ENCODE results near the gene SCARB1. TPM values are rescaled to one million over a fixed set of nuclear protein-coding genes. Genes with fewer than 3 reads are reported as not detected.

SCARB1 gene
- total RNA-seq, 1 experiment from 2014 or later, result 359 TPM

GRCh38 chr12:124910561-124911478, 47.2 kb upstream of the SCARB1 start:
- TF ChIP-seq POLR2AphosphoS5 (IDR thresholded peaks at IDR 0.05; ENCODE audit: low read depth, low read length) (peak; percentile 85), SIN3A (IDR thresholded peaks at IDR 0.05; ENCODE audit: borderline replicate concordance, insufficient read depth, low read depth, low read length) (0 out of 2 replicates have a peak, but pooled peaks have one; percentile 65), TCF7L2 (IDR thresholded peaks at IDR 0.05; ENCODE audit: low read depth, low read length) (no peak; the same call in 1 of the 2 replicates), REST (IDR thresholded peaks at IDR 0.05; ENCODE audit: insufficient read depth in 1 of 2, low read depth in 2 of 2, low read length in 1 of 2) (no peak), CTCF (IDR thresholded peaks at IDR 0.05) (no peak)
- H3K4me1 ChIP-seq (ENCODE audit: control insufficient read depth, insufficient read depth, low read length), result peaks cover 29% of the 10 kb centered on the region
- CTCF ChIA-PET, result no interaction called here
- intact Hi-C loops (cut with micrococcal nuclease; ENCODE audit: unreplicated experiment), result no loop called here
- POLR2A ChIA-PET, result interaction anchor here (0.6 to 2.1 kb wide), 5 partner anchors 8 to 369 kb away, joined by 3 to 14 read pairs (median 5); no protein-coding TSS in a partner anchor
- H3K4me3 ChIP-seq (ENCODE audit: low read depth in 2 of 2, low read length in 2 of 2), result peak overlapping the region; percentile 29 to 52
- in situ Hi-C loops (cut with HindIII; ENCODE audit: low pct_unique_long_range_greater_than_20kb, low sequenced_read_pairs), result no loop called here
- no TSS peak for BruUV-seq (replicated peaks)
- DNase-seq (ENCODE audit: low read depth, low spot score) (no peak), ATAC-seq (no peak)
- H3K27ac ChIP-seq (ENCODE audit: low read length), result peak overlapping the region; percentile 70
- peaks cover 15% of the 10 kb centered on the region for H3K36me3 ChIP-seq (ENCODE audit: control insufficient read depth, insufficient read depth, low read length)
- H3K27me3 ChIP-seq (ENCODE audit: control insufficient read depth, insufficient read depth, low read length), result no peaks in the 10 kb centered on the region
- no peaks in the 10 kb centered on the region for H3K9me3 ChIP-seq (ENCODE audit: control insufficient read depth, insufficient read depth, low read depth, low read length)

- CTCF ChIA-PET, result no interaction called here
- in situ Hi-C loops (cut with HindIII; ENCODE audit: low pct_unique_long_range_greater_than_20kb, low sequenced_read_pairs), result no loop called here
- no peak for TF ChIP-seq REST (IDR thresholded peaks at IDR 0.05; ENCODE audit: insufficient read depth in 1 of 2, low read depth in 2 of 2, low read length in 1 of 2)
- 0 out of 2 replicates have a peak, but pooled peaks have one; percentile 24 for TF ChIP-seq SIN3A (IDR thresholded peaks at IDR 0.05; ENCODE audit: borderline replicate concordance, insufficient read depth, low read depth, low read length)
- TF ChIP-seq POLR2AphosphoS5 (IDR thresholded peaks at IDR 0.05; ENCODE audit: low read depth, low read length), result peak; percentile 80
- 0 out of 2 replicates have a peak, but pooled peaks have one; percentile 26 for TF ChIP-seq TCF7L2 (IDR thresholded peaks at IDR 0.05; ENCODE audit: low read depth, low read length)
- TF ChIP-seq CTCF (IDR thresholded peaks at IDR 0.05), result no peak
- H3K4me1 ChIP-seq (ENCODE audit: control insufficient read depth, insufficient read depth, low read length), result peaks cover 27% of the 10 kb centered on the region
- POLR2A ChIA-PET, result interaction anchor here (0.6 to 2.1 kb wide), 9 partner anchors 9 to 1713 kb away, joined by 3 to 14 read pairs (median 6); no protein-coding TSS in a partner anchor
- intact Hi-C loops (cut with micrococcal nuclease; ENCODE audit: unreplicated experiment), result loop anchor here (10.0 kb wide), 2 partner anchors 85 to 135 kb away; no protein-coding TSS in a partner anchor
- BruUV-seq (replicated peaks), result no TSS peak
- H3K27me3 ChIP-seq (ENCODE audit: control insufficient read depth, insufficient read depth, low read length), result no peaks in the 10 kb centered on the region
- ATAC-seq (peak; percentile 42), DNase-seq (ENCODE audit: low read depth, low spot score) (no peak)
- peak overlapping the region; percentile 29 to 52; a peak in 3 of 4 replicates for H3K4me3 ChIP-seq (ENCODE audit: low read depth in 2 of 2, low read length in 2 of 2)
- H3K36me3 ChIP-seq (ENCODE audit: control insufficient read depth, insufficient read depth, low read length), result peaks cover 15% of the 10 kb centered on the region
- H3K27ac ChIP-seq (ENCODE audit: low read length), result peak overlapping the region; percentile 70
- no peaks in the 10 kb centered on the region for H3K9me3 ChIP-seq (ENCODE audit: control insufficient read depth, insufficient read depth, low read depth, low read length)
Observed at GRCh38 chr12:124909831-124910560, 46.3 kb upstream of the SCARB1 start.

Data from Panc1 (cell line).